ENCODE measurements around the gene FNDC10. TPM values are rescaled to one million over a fixed set of nuclear protein-coding genes. Genes with fewer than 3 reads are reported as not detected.

Gene FNDC10
- total and polyA plus RNA-seq, 9 of the 15 experiments (the other 6 are each of a cell fraction or from before 2014, with no cell fraction given): 0.08 to 6.3 (median 1.6) TPM

- TF ChIP-seq, protein P1, sequence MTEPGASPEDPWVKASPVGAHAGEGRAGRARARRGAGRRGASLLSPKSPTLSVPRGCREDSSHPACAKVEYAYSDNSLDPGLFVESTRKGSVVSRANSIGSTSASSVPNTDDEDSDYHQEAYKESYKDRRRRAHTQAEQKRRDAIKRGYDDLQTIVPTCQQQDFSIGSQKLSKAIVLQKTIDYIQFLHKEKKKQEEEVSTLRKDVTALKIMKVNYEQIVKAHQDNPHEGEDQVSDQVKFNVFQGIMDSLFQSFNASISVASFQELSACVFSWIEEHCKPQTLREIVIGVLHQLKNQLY (CRISPR knock-in tag; conservative IDR thresholded peaks at IDR 0.05): no peak
- TF ChIP-seq ZNF274 (IDR thresholded peaks at IDR 0.05; ENCODE audit: borderline replicate concordance, low read depth, low read length) (no peak; the same call in 1 of the 2 replicates), GATAD2A (IDR thresholded peaks at IDR 0.05) (no peak), ZFPM2 (CRISPR knock-in tag; IDR thresholded peaks at IDR 0.05) (0 out of 2 replicates have a peak, but pooled peaks have one; percentile 39), PURB (CRISPR knock-in tag; IDR thresholded peaks at IDR 0.05; ENCODE audit: low read depth) (no peak), CREB3 (tag; conservative IDR thresholded peaks at IDR 0.05; ENCODE audit: low read depth) (no peak), PHB2 (IDR thresholded peaks at IDR 0.05; ENCODE audit: low read depth) (no peak), RFX5 (IDR thresholded peaks at IDR 0.05; ENCODE audit: low read depth, low read length) (no peak), MAFF (IDR thresholded peaks at IDR 0.05; ENCODE audit: low read length) (no peak), ZNF740 (CRISPR knock-in tag; IDR thresholded peaks at IDR 0.05) (no peak), ZNF740 (tag; IDR thresholded peaks at IDR 0.05) (no peak), ZNF311 (CRISPR knock-in tag; IDR thresholded peaks at IDR 0.05) (no peak), SMARCC2 (IDR thresholded peaks at IDR 0.05; ENCODE audit: low read depth) (no peak), HNRNPL (IDR thresholded peaks at IDR 0.05; ENCODE audit: low read depth, low read length) (peak; percentile 86), TRIM24 (IDR thresholded peaks at IDR 0.05) (no peak), ARID2 (IDR thresholded peaks at IDR 0.05) (0 out of 2 replicates have a peak, but pooled peaks have one; percentile 46), ZNF449 (CRISPR knock-in tag; IDR thresholded peaks at IDR 0.05) (no peak), KDM4B (IDR thresholded peaks at IDR 0.05; ENCODE audit: borderline replicate concordance in 2 of 2, low read depth in 1 of 2) (no peak), HMG20B (CRISPR knock-in tag; IDR thresholded peaks at IDR 0.05) (no peak), BCL6 (CRISPR knock-in tag; IDR thresholded peaks at IDR 0.05) (no peak), ZNF124 (CRISPR knock-in tag; IDR thresholded peaks at IDR 0.05) (0 out of 2 replicates have a peak, but pooled peaks have one; percentile 38)
- TF ChIP-seq, protein P2, sequence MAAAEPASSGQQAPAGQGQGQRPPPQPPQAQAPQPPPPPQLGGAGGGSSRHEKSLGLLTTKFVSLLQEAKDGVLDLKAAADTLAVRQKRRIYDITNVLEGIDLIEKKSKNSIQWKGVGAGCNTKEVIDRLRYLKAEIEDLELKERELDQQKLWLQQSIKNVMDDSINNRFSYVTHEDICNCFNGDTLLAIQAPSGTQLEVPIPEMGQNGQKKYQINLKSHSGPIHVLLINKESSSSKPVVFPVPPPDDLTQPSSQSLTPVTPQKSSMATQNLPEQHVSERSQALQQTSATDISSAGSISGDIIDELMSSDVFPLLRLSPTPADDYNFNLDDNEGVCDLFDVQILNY (CRISPR knock-in tag; IDR thresholded peaks at IDR 0.05): peak; percentile 87; the same call in 1 of the 2 replicates
- TF ChIP-seq, protein P3, sequence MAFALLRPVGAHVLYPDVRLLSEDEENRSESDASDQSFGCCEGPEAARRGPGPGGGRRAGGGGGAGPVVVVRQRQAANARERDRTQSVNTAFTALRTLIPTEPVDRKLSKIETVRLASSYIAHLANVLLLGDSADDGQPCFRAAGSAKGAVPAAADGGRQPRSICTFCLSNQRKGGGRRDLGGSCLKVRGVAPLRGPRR (CRISPR knock-in tag; IDR thresholded peaks at IDR 0.05): no peak
Measured at GRCh38 chr1:1573843-1574720, 25.9 kb downstream of the FNDC10 start (continued).

All from K562 (cell line).